Body of pancreas (tissue), 4 donors: ENCODE results near the gene BABAM2. TPM values are rescaled to one million over a fixed set of nuclear protein-coding genes. Genes with fewer than 3 reads are reported as not detected.
"Not testable (repeated sequence)": the region's sequence is repeated elsewhere in the genome, so short reads cannot be mapped to it uniquely, and the experiment has no call there.

Source experiments
- ATAC-seq: fragments of 150-250 bp; one replicate; pipeline ENCODE4 v1.9.1; 2016
- DNase-seq, 4 donors: peaks; one replicate each; pipeline ENCODE4 v3.0.0-alpha.2; 2019
- H3K27ac ChIP-seq, 4 donors: fragments of 200-600 bp; sonication (generic); 1 replicate in 3 of 4; 2 replicates in 1 of 4; pipeline versions ENCODE4 v1.5.1 to v1.6.1; 2016 to 2019; ENCODE audit warnings: mild to moderate bottlenecking in 1 of 4, mixed read lengths in 1 of 4, moderate library complexity in 1 of 4
- H3K27me3 ChIP-seq, 2 donors: fragments of 200-600 bp; sonication (generic); one replicate each; pipeline ENCODE4 v1.6.0; 2016; ENCODE audit warnings: mild to moderate bottlenecking in 1 of 2
- H3K36me3 ChIP-seq, 2 donors: fragments of 200-600 bp; sonication (generic); replicated peaks in 1 of 2; 2 replicates each; pipeline ENCODE4 v1.5.1; 2016; ENCODE audit warnings: low read depth in 2 of 2; ENCODE audit not compliant: insufficient read depth in 1 of 2
- H3K4me1 ChIP-seq: fragments of 200-600 bp; sonication (generic); one replicate; pipeline ENCODE4 v1.6.0; 2016
- H3K4me3 ChIP-seq, 2 donors: fragments of 200-600 bp; sonication (generic); 1 replicate in 1 of 2; 2 replicates in 1 of 2; pipeline ENCODE4 v1.5.1; 2016 to 2019
- H3K9me3 ChIP-seq, 3 donors: fragments of 200-600 bp; sonication (generic); 1 replicate in 2 of 3; 2 replicates in 1 of 3; pipeline ENCODE4 v1.5.1; 2016
- CTCF ChIP-seq, 7 experiments: fragments of 450-650 bp in 4 of 7; fragments of 200-600 bp in 3 of 7; sonication (generic) in 3 of 7; IDR thresholded peaks; one replicate each; pipeline ENCODE4 v1.5.1; 2016 to 2019; ENCODE audit warnings: antibody characterized with exemption in 7 of 7
- POLR2A ChIP-seq, 3 donors: fragments of 450-650 bp; IDR thresholded peaks; one replicate each; pipeline ENCODE4 v1.6.1; 2016; ENCODE audit warnings: antibody characterized with exemption in 3 of 3, mild to moderate bottlenecking in 2 of 3
- WGBS, 2 donors: methylation state at CpG; one replicate each; pipeline ENCODE4 v1.1.5; 2017; 5-methylcytosine and 5-hydroxymethylcytosine counted together
- intact Hi-C: fragments of 100-400 bp; cut with DNase I; formaldehyde crosslinking; loops from one replicate; pipeline ENCODE4 v1.15.1; 2023
- total RNA-seq, 2 donors: library from RNA; depleted of rRNA; stranded (reverse); fragments of >200 nt; gene quantifications; one replicate each; pipeline ENCODE4 v1.1.0, GENCODE V29; 2016

Gene BABAM2
- total RNA-seq, 2 donors from 2014 or later: 20.5 to 22.4 TPM

GRCh38 chr2:28251337-28251736 is 360.8 kb downstream of the BABAM2 start:
- ATAC-seq: no peak

GRCh38 chr2:28252311-28252710 is 361.8 kb downstream of the BABAM2 start:
- 86 to 98% methylated on average over 2 of the region's 2 CpGs for WGBS, 2 donors
- DNase-seq: no peak
- no peak for ATAC-seq
- Histone ChIP-seq H3K36me3 (no peaks in the 10 kb centered on the region), H3K9me3 (no peaks in the 10 kb centered on the region), H3K27ac (no peak overlapping the region), H3K4me1 (no peaks in the 10 kb centered on the region), H3K27me3 (no peaks in the 10 kb centered on the region), H3K4me3 (no peak overlapping the region)
- TF ChIP-seq CTCF (IDR thresholded peaks at IDR 0.05): no peak
- no peak for TF ChIP-seq POLR2A (IDR thresholded peaks at IDR 0.05)
- intact Hi-C loops: no loop called here

More at GRCh38 chr2:28251337-28251736, 360.8 kb downstream of the BABAM2 start:
- Histone ChIP-seq H3K4me3 (no peak overlapping the region), H3K36me3 (no peaks in the 10 kb centered on the region), H3K9me3 (no peaks in the 10 kb centered on the region), H3K4me1 (no peaks in the 10 kb centered on the region), H3K27ac (no peak overlapping the region), H3K27me3 (no peaks in the 10 kb centered on the region)
- no peak for DNase-seq
- no peak for TF ChIP-seq CTCF (IDR thresholded peaks at IDR 0.05)
- no peak for TF ChIP-seq POLR2A (IDR thresholded peaks at IDR 0.05)
- intact Hi-C loops: no loop called here
- WGBS, 2 donors: 80 to 85% methylated on average over 8 of the region's 8 CpGs

- DNase-seq (no peak), ATAC-seq (no peak)
- H3K4me1 ChIP-seq: no peaks in the 10 kb centered on the region
- TF ChIP-seq POLR2A (IDR thresholded peaks at IDR 0.05): no peak
- no peak for TF ChIP-seq CTCF (IDR thresholded peaks at IDR 0.05)
- intact Hi-C loops: no loop called here
- H3K36me3 ChIP-seq: no peaks in the 10 kb centered on the region
- H3K27ac ChIP-seq: no peak overlapping the region
- 91 to 96% methylated on average over 2 of the region's 2 CpGs for WGBS, 2 donors
- H3K9me3 ChIP-seq: no peaks in the 10 kb centered on the region
- no peak overlapping the region for H3K4me3 ChIP-seq
- H3K27me3 ChIP-seq: no peaks in the 10 kb centered on the region
Observed at GRCh38 chr2:28253543-28253942, 363.0 kb downstream of the BABAM2 start.

- H3K36me3 ChIP-seq, intact Hi-C loops, H3K9me3 ChIP-seq, H3K27ac ChIP-seq, H3K27me3 ChIP-seq, H3K4me1 ChIP-seq, DNase-seq, ATAC-seq, H3K4me3 ChIP-seq: not testable (repeated sequence)
- WGBS, 2 donors: 95 to 96% methylated on average over 4 of the region's 4 CpGs
Observed at GRCh38 chr2:28255231-28255630, 364.7 kb downstream of the BABAM2 start.

GRCh38 chr2:28257182-28257581 is 366.7 kb downstream of the BABAM2 start:
- no peaks in the 10 kb centered on the region for H3K4me1 ChIP-seq
- ATAC-seq: no peak
- H3K4me3 ChIP-seq: no peak overlapping the region
- no peak for TF ChIP-seq POLR2A (IDR thresholded peaks at IDR 0.05)
- no peak for TF ChIP-seq CTCF (IDR thresholded peaks at IDR 0.05)
- 93 to 95% methylated on average over 3 of the region's 3 CpGs for WGBS, 2 donors
- no peaks in the 10 kb centered on the region for H3K36me3 ChIP-seq
- no peaks in the 10 kb centered on the region for H3K27me3 ChIP-seq
- no peak overlapping the region for H3K27ac ChIP-seq
- intact Hi-C loops: no loop called here
- DNase-seq: no peak
- H3K9me3 ChIP-seq: no peaks in the 10 kb centered on the region

- H3K4me1 ChIP-seq, H3K36me3 ChIP-seq, H3K4me3 ChIP-seq, H3K27me3 ChIP-seq, intact Hi-C loops, ATAC-seq, H3K9me3 ChIP-seq, DNase-seq, H3K27ac ChIP-seq: not testable (repeated sequence)
- 97 to 98% methylated on average over 5 of the region's 5 CpGs for WGBS, 2 donors
Observed at GRCh38 chr2:28259226-28259625, 368.7 kb downstream of the BABAM2 start.
